HG03469 (cell line): ENCODE data around the gene GALNT2.

Experiments used
- ATAC-seq: cut with Tn5 transposase; IDR thresholded peaks from one replicate; pipeline ENCODE4 v1.9.1; 2021; ENCODE audit warnings: mild to moderate bottlenecking, moderate library complexity, moderate number of reproducible peaks; ENCODE audit not compliant: unreplicated experiment

GALNT2 gene

GRCh38 chr1:230308039-230308438 is 241.0 kb downstream of the GALNT2 start:
- ATAC-seq = no peak

- no peak for ATAC-seq
Observed at GRCh38 chr1:230308821-230309220, 241.8 kb downstream of the GALNT2 start.

DNA sequence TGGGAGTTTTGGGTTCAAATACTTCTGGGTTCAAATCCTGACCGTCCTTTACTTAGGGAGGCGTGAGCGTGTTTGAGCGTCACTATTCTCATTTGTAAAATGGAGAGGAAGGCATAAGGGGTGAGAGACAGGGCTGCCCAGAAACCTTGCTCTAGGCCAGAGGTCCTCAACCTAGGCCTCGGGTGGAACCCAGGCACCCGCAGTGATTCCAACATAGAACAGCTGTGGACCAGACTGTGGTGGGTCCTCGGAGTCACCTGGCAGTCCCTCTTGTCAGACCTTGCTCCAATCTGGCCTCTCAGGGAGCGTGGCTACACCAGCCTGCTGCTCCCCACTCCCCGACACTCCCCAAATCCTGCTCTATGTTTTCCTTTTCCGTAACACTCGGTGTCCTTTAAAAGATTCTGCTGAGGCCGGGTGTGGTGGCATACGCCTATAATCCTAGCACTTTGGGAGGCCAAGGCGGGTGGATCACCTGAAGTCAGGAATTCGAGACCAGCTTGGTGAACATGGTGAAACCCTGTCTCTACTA is 242.7 kb downstream of the GALNT2 start:
- no peak for ATAC-seq

- ATAC-seq = no peak
Observed at GRCh38 chr1:230310381-230311163, 243.5 kb downstream of the GALNT2 start.

DNA sequence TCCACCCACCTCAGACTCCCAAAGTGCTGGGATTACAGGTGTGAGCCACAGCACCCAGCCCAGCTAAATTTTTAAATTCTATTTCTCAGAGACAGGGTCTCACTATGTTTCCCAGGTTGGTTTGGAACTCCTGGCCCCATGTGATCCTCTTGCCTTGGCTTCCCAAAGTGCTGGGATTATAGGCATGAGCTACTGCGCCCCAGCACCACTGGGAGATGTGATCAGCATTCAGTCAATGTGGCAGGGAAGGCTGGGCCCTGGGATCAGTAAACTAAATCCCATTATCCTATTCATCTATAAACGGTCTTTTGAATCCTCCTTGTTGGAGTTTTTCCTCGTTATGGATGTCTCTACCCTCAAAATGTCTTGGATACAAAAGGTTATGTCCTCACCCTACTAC is 245.6 kb downstream of the GALNT2 start:
- no peak for ATAC-seq

- ATAC-seq = no peak
Observed at GRCh38 chr1:230313453-230314141, 246.6 kb downstream of the GALNT2 start.

GRCh38 chr1:230314142-230314470 is 247.1 kb downstream of the GALNT2 start:
- no peak for ATAC-seq

DNA sequence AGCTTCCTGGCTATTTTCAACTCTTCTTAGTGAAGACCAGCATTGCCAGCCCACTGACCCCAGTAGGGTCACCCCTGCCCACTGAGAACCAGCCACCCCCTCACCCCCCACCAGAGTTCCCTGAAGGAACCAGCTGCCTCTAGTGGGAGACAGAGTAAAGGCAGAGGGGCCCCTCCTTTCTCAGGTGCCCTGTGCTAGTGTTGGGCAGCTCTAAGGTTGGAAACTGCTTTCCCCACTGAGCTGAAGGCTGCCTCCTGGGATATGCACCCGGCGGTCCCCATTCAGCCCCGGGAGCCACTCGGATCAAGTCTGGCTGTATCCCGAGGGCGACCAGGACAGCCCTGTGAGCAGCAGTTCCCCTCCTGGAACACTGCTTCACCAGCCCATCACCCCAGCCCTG is 248.1 kb downstream of the GALNT2 start:
- no peak for ATAC-seq

- ATAC-seq = no peak
Observed at GRCh38 chr1:230316864-230317745, 250.1 kb downstream of the GALNT2 start.

DNA sequence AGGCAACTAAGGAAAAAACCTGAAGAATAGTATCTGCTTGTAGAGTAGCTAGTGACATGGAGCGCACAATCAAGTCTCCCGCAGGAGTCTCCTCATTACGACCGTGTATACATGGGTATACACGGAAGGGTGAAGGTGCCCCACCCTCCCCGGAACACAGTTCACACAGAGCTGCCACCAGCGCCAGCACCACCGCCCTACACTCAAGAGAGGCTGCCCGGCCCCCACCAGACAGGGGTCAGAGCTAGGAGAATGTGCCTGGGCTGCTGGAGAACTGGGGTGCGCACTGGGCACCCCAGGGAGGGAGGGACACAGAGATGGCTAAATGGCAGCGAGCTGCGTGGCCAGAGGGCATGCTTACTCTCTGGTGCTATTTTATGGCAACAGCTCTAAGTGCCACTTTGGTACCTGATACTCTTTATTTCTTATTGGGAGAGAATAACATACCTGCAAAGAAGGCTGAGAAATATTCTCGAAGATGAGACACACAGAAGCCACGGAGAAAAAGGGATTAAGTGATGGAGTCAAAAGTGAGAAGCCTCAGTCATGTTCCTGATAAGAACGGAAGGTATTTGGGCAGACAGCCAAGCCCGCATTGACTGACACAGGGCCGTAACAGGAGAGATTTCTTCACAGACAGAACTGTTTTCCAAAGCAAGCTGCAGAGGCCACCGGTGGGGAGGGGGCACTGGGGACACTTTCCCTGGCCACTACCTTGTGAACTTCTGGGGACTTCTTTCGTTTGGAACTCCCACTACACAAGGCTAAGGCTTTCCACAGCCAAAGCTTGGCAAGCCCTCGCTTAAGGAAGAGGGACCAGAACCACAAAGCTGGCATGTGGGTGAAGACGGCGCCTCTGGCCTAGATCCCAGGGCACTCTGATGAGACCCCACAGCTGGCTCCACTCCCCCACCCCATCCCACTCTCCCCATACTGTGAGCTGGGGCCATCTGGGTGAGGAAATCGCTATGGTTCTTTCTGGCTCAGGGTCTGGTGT is 251.1 kb downstream of the GALNT2 start:
- ATAC-seq = no peak

- ATAC-seq = no peak
Observed at GRCh38 chr1:230319014-230319747, 252.1 kb downstream of the GALNT2 start.

DNA sequence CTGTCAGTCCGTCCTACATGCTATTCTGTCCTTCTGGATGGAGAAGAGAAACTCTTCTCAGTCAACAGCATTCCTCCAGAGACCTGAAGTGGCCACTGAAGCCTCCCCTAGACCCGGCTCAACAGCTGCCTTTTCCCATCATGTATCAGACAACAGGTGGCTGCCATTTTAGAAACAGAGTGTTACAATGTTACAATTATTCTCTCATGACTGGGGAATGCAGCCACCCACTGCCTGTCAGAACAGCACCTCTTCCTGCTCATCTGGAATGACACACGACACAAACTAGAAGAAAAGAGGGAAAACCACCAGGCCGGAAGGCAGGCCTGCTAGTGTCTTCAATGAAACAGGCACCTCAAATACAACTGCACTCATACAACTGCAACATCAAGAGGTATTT is 253.8 kb downstream of the GALNT2 start:
- ATAC-seq = no peak

GRCh38 chr1:230321341-230321740 is 254.3 kb downstream of the GALNT2 start:
- ATAC-seq = no peak

GRCh38 chr1:230321741-230322420 is 254.8 kb downstream of the GALNT2 start:
- no peak for ATAC-seq

- ATAC-seq = no peak
Observed at GRCh38 chr1:230322421-230322756, 255.4 kb downstream of the GALNT2 start.

DNA sequence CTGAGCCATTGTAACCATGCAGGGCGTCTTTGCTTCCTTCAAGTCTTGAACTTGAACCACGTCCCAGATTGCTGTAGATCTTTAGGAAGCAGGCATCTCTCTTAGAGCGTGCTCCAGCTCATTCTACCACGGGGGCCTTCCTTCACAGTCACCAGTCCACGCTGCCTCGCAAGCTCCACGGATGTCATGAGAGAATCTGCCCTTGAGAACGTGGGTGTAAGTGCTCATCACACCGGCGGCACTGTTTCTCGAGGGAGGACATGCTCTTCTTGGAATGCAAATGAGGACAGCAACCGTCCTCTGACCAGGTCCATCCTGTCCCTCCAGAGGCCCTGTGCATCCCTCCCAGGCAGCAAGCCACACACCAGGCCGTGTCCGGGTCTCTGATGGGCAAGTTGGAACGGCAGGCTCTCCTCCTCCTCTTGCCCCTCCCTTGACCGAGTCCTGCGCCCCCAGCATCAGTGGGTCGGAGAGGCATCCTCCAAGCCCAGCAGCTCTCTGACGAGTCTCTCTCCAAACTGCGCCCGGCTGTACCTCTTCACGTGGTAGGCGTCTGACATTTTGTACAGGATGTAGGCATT is 256.0 kb downstream of the GALNT2 start:
- no peak for ATAC-seq

DNA sequence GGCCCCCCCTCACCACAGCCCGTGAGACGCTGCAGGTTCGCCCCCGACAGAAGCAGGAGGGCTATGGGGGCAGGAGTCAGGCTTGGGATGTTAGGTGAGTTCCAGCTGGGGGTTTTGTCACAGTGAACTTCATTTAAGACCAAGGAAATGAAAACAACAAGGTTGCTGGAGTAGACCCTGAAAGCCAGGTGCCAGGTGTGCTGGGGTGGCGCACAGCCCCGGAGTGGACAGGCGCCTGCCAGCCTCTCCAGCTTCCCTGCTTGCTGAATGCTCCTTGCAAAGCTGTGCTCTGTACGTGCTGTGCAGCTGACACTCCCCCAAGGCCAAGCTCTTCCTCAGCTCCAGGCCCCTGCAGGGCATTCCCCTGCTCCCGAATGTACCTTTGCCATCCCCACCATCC is 256.6 kb downstream of the GALNT2 start:
- no peak for ATAC-seq
